Stimulated activated CD4-positive, alpha-beta T cell treated with anti-CD3 and anti-CD28 coated beads, Interleukin-4, amount 100 ng/mL, for 4 hours (primary cell): Measurements from ENCODE around the gene KCNE5.
"Not testable (repeated sequence)": the region's sequence is repeated elsewhere in the genome, so short reads cannot be mapped to it uniquely, and the experiment has no call there.

Experiments used
- DNase-seq, 2 experiments: peaks; one replicate each; pipeline ENCODE4 v3.0.0-alpha.2; 2020

The KCNE5 gene

GRCh38 chrX:109600237-109600651, 24.7 kb downstream of the KCNE5 start:
- DNase-seq, result no peak

GRCh38 chrX:109596015-109596414, 29.0 kb downstream of the KCNE5 start:
- no peak for DNase-seq

- no peak for DNase-seq
Observed at GRCh38 chrX:109590176-109590575, 34.8 kb downstream of the KCNE5 start.

GRCh38 chrX:109585488-109585887, 39.5 kb downstream of the KCNE5 start:
- DNase-seq, result no peak

GRCh38 chrX:109578916-109579315, 46.1 kb downstream of the KCNE5 start:
- DNase-seq, result no peak

GRCh38 chrX:109577055-109577454, 47.9 kb downstream of the KCNE5 start:
- DNase-seq, result no peak

GRCh38 chrX:109576083-109576482, 48.9 kb downstream of the KCNE5 start:
- not testable (repeated sequence) for DNase-seq
